Tibial artery (tissue), 4 donors: ENCODE measurements around the gene ZBTB14.

Source experiments
- DNase-seq, 2 donors: peaks; one replicate each; pipeline ENCODE4 v3.0.0-alpha.2; 2019
- H3K27ac ChIP-seq, 2 donors: fragments of 200-600 bp; sonication (generic) in 1 of 2; 1 replicate in 1 of 2; 2 replicates in 1 of 2; pipeline ENCODE4 v1.5.1; 2018 to 2019; ENCODE audit warnings: mild to moderate bottlenecking in 1 of 2
- H3K27me3 ChIP-seq, 2 donors: fragments of 200-600 bp; sonication (generic) in 1 of 2; one replicate each; pipeline versions ENCODE4 v1.5.1 to v1.6.0; 2016 to 2019
- H3K36me3 ChIP-seq, 3 donors: fragments of 200-600 bp; sonication (generic) in 2 of 3; one replicate each; pipeline ENCODE4 v1.5.1; 2016 to 2019; ENCODE audit warnings: mild to moderate bottlenecking in 2 of 3
- H3K4me1 ChIP-seq, 4 donors: fragments of 200-600 bp; sonication (generic) in 2 of 4; 1 replicate in 3 of 4; 2 replicates in 1 of 4; pipeline ENCODE4 v1.5.1; 2016 to 2019
- H3K4me3 ChIP-seq, 2 donors: fragments of 200-600 bp; sonication (generic) in 1 of 2; 1 replicate in 1 of 2; 2 replicates in 1 of 2; pipeline ENCODE4 v1.5.1; 2018 to 2019; ENCODE audit warnings: mild to moderate bottlenecking in 2 of 2
- H3K9me3 ChIP-seq, 3 donors: fragments of 200-600 bp; sonication (generic) in 1 of 3; one replicate each; pipeline ENCODE4 v1.5.1; 2016 to 2019
- CTCF ChIP-seq, 2 experiments: fragments of 200-600 bp in 1 of 2; fragments of 450-650 bp in 1 of 2; IDR thresholded peaks; one replicate each; pipeline ENCODE4 v1.5.1; 2017 to 2019; ENCODE audit warnings: antibody characterized with exemption in 2 of 2, mild to moderate bottlenecking in 1 of 2, moderate library complexity in 1 of 2
- intact Hi-C: fragments of 100-400 bp; cut with DNase I; formaldehyde crosslinking; loops from one replicate; pipeline ENCODE4 v1.15.0; 2023; ENCODE audit warnings: low total_unique reads

ZBTB14 gene

DNA sequence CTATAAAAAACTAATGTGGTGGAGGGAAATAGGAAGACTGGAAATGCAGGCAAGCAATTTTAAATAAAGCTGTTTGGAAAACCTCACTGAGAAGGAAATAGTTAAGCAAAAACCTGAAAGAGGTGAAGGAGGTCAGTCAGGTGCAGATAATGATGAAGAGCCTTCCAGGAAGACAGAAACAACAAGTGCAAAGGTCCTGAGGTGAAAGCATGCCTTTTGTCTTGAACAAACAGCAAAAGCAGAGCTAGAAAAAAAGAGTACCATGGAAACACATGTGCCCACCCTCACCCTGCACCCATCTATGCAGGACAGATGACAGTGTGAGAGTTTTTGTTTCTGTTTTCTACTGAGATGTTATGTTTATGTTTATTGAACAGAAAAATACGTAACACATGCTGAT is 8.1 kb upstream of the ZBTB14 start:
- H3K4me1 ChIP-seq, result no peaks in the 10 kb centered on the region
- no peaks in the 10 kb centered on the region for H3K27me3 ChIP-seq
- no peak for DNase-seq
- intact Hi-C loops, result no loop called here
- no peaks in the 10 kb centered on the region for H3K9me3 ChIP-seq
- TF ChIP-seq CTCF (IDR thresholded peaks at IDR 0.05), result no peak
- H3K36me3 ChIP-seq, result no peaks in the 10 kb centered on the region
- H3K4me3 ChIP-seq, result no peak overlapping the region
- H3K27ac ChIP-seq, result no peak overlapping the region

DNA sequence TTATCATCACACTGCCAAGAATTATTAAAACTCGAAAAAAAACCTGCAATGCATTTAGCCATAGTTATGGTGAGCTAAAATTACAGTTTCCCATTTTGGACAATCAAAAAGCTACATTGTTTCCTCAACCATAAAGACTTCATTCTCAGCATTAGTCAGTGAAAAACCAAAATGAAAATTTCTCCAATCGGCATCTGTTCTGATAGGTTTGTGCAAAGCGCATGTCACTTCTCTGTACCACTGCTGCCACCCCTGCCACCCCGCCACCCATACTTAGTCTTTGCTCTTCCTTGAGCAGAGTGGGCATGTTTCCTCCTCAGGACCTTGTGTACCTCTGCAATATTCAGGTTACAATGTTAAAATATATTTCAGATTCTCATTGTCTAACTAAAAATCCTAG is 7.1 kb upstream of the ZBTB14 start:
- Histone ChIP-seq H3K4me1 (peaks cover 0 to under 1% (median 0%) of the 10 kb centered on the region in 4 donors), H3K36me3 (no peaks in the 10 kb centered on the region), H3K4me3 (no peak overlapping the region), H3K27ac (no peak overlapping the region), H3K27me3 (no peaks in the 10 kb centered on the region), H3K9me3 (no peaks in the 10 kb centered on the region)
- intact Hi-C loops, result no loop called here
- no peak for DNase-seq
- TF ChIP-seq CTCF (IDR thresholded peaks at IDR 0.05), result no peak

DNA sequence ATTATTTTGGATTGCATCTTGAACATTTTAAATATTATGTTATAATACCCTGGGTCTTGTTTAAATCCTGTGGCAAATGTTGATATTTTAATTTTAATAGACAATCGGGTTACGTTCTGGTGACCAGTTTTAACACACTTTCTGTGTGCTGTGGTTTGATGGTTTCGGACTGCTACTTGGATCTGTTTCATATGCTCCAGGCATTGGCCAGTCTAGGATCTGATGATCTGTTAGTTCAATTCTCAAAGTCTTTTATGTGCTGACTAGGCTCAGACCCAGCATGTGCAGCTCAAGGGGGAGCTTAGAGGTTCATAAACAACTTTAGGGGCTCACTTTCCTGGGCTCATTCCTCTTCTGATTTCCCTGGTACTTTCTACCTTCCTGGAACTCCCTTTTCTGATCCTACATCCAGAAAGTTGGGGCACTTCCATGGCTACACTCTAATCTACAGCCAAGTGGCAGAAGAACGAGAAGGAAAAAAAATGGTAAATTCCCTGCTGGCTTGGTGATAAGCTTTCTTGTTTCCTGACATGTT is 5.0 kb upstream of the ZBTB14 start:
- Histone ChIP-seq H3K36me3 (no peaks in the 10 kb centered on the region), H3K4me3 (no peak overlapping the region), H3K9me3 (no peaks in the 10 kb centered on the region), H3K27ac (no peak overlapping the region), H3K4me1 (peaks cover 0 to 8% (median 4%) of the 10 kb centered on the region in 4 donors), H3K27me3 (no peaks in the 10 kb centered on the region)
- DNase-seq, result no peak
- intact Hi-C loops, result no loop called here
- no peak for TF ChIP-seq CTCF (IDR thresholded peaks at IDR 0.05)

GRCh38 chr18:5298156-5298852 is 2.8 kb upstream of the ZBTB14 start:
- Histone ChIP-seq H3K27me3 (no peaks in the 10 kb centered on the region), H3K27ac (no peak overlapping the region), H3K9me3 (no peaks in the 10 kb centered on the region), H3K36me3 (no peaks in the 10 kb centered on the region), H3K4me1 (peaks cover 0 to 20% (median 8%) of the 10 kb centered on the region in 4 donors), H3K4me3 (no peak overlapping the region)
- intact Hi-C loops, result no loop called here
- DNase-seq, result no peak
- no peak for TF ChIP-seq CTCF (IDR thresholded peaks at IDR 0.05)

- no peaks in the 10 kb centered on the region for H3K27me3 ChIP-seq
- H3K4me3 ChIP-seq, result no peak overlapping the region
- H3K9me3 ChIP-seq, result no peaks in the 10 kb centered on the region
- H3K4me1 ChIP-seq, result peaks cover 0 to 21% (median 8%) of the 10 kb centered on the region in 4 donors
- no peaks in the 10 kb centered on the region for H3K36me3 ChIP-seq
- no peak for DNase-seq
- intact Hi-C loops, result no loop called here
- H3K27ac ChIP-seq, result peak overlapping the region; percentile 88 to 95
- no peak for TF ChIP-seq CTCF (IDR thresholded peaks at IDR 0.05)
Observed at GRCh38 chr18:5297597-5297996, 2.1 kb upstream of the ZBTB14 start.
